Heart left ventricle (tissue), 13 donors: Measurements from ENCODE around the gene CRACR2A.

Experiments used
- CTCF ChIP-seq, 12 donors: fragments of 200-600 bp; sonication (generic) in 4 of 12; IDR thresholded peaks; one replicate each; pipeline versions ENCODE4 v1.5.0 to v1.8.0; 2018 to 2022; ENCODE audit warnings: antibody characterized with exemption in 12 of 12, mild to moderate bottlenecking in 5 of 12
- POLR2A ChIP-seq, 2 donors: fragments of 450-650 bp; IDR thresholded peaks; one replicate each; pipeline ENCODE4 v1.6.1; 2017; ENCODE audit warnings: antibody characterized with exemption in 2 of 2, mild to moderate bottlenecking in 2 of 2, moderate library complexity in 2 of 2
- donor health status: ischemic (EF 13 %, LVEDD 7.1; RV severe dilation, severe dysfunction).
- donor health status: DM: no; HTN: yes; CAD: no.
- donor health status: DM: no; HTN: no; CAD: no.
- donor health status: ischemic (EF 25% LVEDD 6.9; RV normal size, moderate dysfunction).
- donor health status: ischemic (EF 25% LVEDD 5.7; RV mildly dilated, moderate dysfunction).
- donor health status: ischemic (EF 35%, LVEDD 5.7; RV mildly dilated, moderate dysfunction).
- donor health status: nonischemic (EF 11% LVEDD 7.7; RV severe dilation, severe dysfunction).
- donor health status: DM: yes; HTN: yes; CAD: no.
- donor health status: PGD.
- donor health status: ischemic (EF 29% LVEDD 5.4; RV normal size, mild dysfunction).
- donor health status: nonischemic (EF 23%, LVEDD 6.1; RV moderate dilation, normal function).

GRCh38 chr12:3795492-3796133, 42.7 kb upstream of the CRACR2A start:
- TF ChIP-seq CTCF (IDR thresholded peaks at IDR 0.05) (no peak), POLR2A (IDR thresholded peaks at IDR 0.05) (no peak)
